ENCODE data around the gene GNPAT. TPM values are rescaled to one million over a fixed set of nuclear protein-coding genes. Genes with fewer than 3 reads are reported as not detected.

The GNPAT gene
- total RNA-seq, 2 donors from 2014 or later: 30.8 to 53.2 TPM

DNA sequence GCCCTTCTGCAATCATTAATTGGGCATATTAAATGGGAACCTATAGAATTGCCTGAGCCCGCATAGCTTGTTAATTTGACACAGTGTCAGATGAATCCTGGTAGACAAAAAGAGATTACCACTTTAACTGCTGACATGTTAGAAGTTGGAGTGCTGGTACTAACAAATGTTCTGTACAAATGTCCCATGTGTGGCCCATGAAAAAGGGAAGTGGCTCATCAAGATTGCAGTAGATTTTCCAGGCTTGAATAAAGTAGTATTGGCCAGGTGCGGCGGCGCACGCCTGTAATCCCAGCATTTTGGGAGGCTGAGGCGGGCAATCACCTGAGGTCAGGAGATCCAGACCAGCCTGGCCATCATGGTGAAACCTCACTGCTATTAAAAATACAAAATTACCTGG is 45.6 kb downstream of the GNPAT start:
- no peaks in the 10 kb centered on the region for H3K4me1 ChIP-seq
- no peaks in the 10 kb centered on the region for H3K36me3 ChIP-seq
- no peaks in the 10 kb centered on the region for H3K27me3 ChIP-seq
- no peak overlapping the region for H3K4me3 ChIP-seq
- no peak for DNase-seq (ENCODE audit: low spot score)
- no peak overlapping the region for H3K27ac ChIP-seq
- TF ChIP-seq, protein P1, sequence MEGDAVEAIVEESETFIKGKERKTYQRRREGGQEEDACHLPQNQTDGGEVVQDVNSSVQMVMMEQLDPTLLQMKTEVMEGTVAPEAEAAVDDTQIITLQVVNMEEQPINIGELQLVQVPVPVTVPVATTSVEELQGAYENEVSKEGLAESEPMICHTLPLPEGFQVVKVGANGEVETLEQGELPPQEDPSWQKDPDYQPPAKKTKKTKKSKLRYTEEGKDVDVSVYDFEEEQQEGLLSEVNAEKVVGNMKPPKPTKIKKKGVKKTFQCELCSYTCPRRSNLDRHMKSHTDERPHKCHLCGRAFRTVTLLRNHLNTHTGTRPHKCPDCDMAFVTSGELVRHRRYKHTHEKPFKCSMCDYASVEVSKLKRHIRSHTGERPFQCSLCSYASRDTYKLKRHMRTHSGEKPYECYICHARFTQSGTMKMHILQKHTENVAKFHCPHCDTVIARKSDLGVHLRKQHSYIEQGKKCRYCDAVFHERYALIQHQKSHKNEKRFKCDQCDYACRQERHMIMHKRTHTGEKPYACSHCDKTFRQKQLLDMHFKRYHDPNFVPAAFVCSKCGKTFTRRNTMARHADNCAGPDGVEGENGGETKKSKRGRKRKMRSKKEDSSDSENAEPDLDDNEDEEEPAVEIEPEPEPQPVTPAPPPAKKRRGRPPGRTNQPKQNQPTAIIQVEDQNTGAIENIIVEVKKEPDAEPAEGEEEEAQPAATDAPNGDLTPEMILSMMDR (IDR thresholded peaks at IDR 0.05): no peak
- H3K9me3 ChIP-seq: no peaks in the 10 kb centered on the region

DNA sequence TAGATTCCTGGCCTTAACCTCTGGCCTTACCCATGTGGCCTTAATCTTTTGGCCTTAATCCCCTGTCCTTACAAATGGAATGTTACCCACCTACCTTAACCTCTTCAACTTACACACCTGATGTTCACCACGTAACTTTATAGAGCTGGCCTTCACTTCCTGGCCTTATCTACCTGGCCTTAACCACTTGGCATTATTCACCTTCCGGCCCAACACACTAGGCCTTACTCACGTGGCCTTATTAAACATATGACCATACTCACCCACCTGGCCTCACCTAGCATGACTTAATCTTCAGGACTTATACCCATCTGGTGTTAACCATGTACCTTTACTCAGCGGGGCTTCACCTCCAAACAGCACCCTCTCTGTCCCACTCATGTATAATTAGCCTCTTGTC is 54.9 kb downstream of the GNPAT start:
- Histone ChIP-seq H3K4me1 (no peaks in the 10 kb centered on the region), H3K9me3 (no peaks in the 10 kb centered on the region), H3K27ac (no peak overlapping the region), H3K36me3 (no peaks in the 10 kb centered on the region), H3K4me3 (no peak overlapping the region), H3K27me3 (no peaks in the 10 kb centered on the region)
- TF ChIP-seq, protein P1 (IDR thresholded peaks at IDR 0.05): no peak
- DNase-seq (ENCODE audit: low spot score): no peak

DNA sequence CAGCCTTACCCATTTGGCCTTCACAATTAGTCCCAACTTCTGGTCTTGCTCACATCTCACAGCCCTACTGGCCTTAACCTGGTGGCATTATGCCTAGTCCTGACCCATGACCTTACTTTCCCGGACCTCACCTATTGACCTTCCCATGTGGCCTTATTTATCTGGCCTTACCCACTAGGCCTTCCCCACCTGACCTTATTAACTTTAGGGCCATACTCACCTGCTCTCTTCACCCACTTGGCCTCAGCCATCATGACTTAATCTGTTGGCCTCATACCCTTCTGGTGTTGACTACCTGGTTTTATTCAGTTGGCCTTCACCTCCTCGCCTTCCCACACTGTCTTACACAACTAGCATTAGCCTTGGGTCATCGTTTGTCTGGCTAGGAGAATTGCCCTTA is 61.0 kb downstream of the GNPAT start:
- DNase-seq (ENCODE audit: low spot score): no peak
- H3K4me3 ChIP-seq: no peak overlapping the region
- TF ChIP-seq, protein P1 (IDR thresholded peaks at IDR 0.05): no peak
- H3K36me3 ChIP-seq: no peaks in the 10 kb centered on the region
- H3K27me3 ChIP-seq: no peaks in the 10 kb centered on the region
- H3K4me1 ChIP-seq: no peaks in the 10 kb centered on the region
- no peaks in the 10 kb centered on the region for H3K9me3 ChIP-seq
- H3K27ac ChIP-seq: no peak overlapping the region

DNA sequence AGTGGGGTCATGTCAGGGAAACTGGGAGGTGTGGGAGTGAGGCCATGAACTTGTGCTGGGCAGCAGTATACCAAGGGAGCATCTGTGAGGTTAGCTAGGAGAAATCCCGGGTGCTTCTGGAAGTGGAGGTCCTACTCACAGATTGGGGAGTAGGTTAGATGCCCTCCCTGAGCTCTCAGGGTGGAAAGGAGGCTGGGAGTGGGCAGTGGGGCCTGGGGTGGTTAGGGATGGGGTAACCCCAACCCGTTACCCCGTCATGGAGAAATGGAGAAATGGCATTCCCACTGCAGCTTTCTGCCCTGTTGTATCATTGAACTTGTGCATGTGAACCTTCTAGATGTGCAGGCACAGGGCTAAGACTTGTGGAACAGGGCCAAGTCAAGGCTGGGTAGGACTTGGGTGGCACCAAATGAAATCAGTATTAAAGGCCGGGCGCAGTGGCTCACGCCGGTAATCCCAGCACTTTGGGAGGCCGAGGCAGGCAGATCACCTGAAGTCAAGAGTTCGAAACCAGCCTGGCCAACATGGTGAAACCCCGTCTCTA is 69.5 kb downstream of the GNPAT start:
- H3K27ac ChIP-seq: no peak overlapping the region
- no peak for DNase-seq (ENCODE audit: low spot score)
- TF ChIP-seq, protein P1 (IDR thresholded peaks at IDR 0.05): no peak
- no peaks in the 10 kb centered on the region for H3K9me3 ChIP-seq
- no peaks in the 10 kb centered on the region for H3K36me3 ChIP-seq
- H3K4me3 ChIP-seq: no peak overlapping the region
- H3K4me1 ChIP-seq: no peaks in the 10 kb centered on the region
- no peaks in the 10 kb centered on the region for H3K27me3 ChIP-seq

DNA sequence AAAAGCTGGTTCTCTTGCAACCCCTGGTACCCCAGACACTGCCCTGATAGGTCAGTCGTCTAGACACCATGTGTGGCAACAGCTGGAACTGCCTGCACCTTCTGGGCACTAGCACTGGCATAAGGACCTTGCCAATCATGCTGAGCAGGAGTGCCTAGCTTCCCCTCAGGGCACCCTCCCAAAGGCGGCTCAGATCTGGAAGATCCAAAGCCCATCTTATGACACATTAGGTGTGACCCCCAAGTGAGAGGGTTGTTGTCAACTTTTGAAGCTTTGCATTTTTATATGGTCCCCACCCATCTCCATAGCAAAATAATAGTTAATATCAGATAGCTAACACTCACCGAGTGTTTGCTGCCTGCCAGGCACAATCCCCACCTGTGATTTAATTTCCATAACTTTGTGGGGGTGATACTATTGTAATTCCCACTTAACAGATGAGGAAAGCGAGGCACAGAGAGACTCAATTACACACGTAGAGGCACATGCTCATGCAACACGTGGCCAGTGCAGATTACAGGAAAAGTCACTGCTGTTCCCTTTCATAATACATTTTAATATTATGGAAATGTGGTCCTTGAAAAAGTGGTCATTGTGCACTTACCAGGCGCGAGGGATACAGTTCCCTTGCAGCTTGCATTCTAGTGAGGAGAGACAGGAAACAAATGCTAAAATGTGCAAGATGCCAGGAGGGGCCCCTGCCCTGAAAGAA is 70.9 kb downstream of the GNPAT start:
- TF ChIP-seq, protein P1 (IDR thresholded peaks at IDR 0.05): no peak
- Histone ChIP-seq H3K36me3 (no peaks in the 10 kb centered on the region), H3K27me3 (no peaks in the 10 kb centered on the region), H3K4me3 (no peak overlapping the region), H3K27ac (no peak overlapping the region), H3K4me1 (no peaks in the 10 kb centered on the region), H3K9me3 (no peaks in the 10 kb centered on the region)
- no peak for DNase-seq (ENCODE audit: low spot score)

DNA sequence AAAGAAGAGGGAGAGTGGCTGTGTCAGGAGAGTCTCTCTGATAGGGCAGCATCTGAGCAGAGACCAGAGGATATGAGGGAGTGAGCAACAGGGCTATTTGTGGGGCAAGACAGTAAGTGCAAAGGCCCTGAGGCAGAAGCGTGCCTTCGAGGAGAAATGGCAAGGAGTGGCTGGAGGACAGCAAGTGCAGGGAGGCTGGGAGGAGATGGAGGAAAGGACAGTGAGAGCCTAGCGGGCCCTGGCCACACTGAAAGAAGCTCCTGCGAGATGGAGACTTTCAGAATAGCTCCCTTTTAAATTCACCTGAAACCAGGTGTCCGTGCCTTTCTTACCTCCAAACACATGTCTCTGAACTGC is 71.4 kb downstream of the GNPAT start:
- no peak overlapping the region for H3K4me3 ChIP-seq
- H3K27ac ChIP-seq: no peak overlapping the region
- TF ChIP-seq, protein P1 (IDR thresholded peaks at IDR 0.05): no peak
- no peaks in the 10 kb centered on the region for H3K27me3 ChIP-seq
- no peak for DNase-seq (ENCODE audit: low spot score)
- no peaks in the 10 kb centered on the region for H3K36me3 ChIP-seq
- H3K9me3 ChIP-seq: no peaks in the 10 kb centered on the region
- no peaks in the 10 kb centered on the region for H3K4me1 ChIP-seq

Data from right atrium auricular region (tissue), 2 donors.